K562 (cell line): Measurements from ENCODE around the gene CDS2. TPM values are rescaled to one million over a fixed set of nuclear protein-coding genes. Genes with fewer than 3 reads are reported as not detected.
A peak's percentile ranks its signal among the peaks of the same experiment; 100 is the strongest.

Experiments used
- ATAC-seq: fragments of 200-7000 bp; cut with Tn5 transposase; 3 replicates; pipeline ENCODE4 v1.9.1; 2020; ENCODE audit warnings: moderate library complexity
- BruUV-seq: library from RNA; stranded (reverse); fragments of 400-500 nt; replicated peaks from 2 replicates; lab custom pipeline; 2021; lab: Mats Ljungman, UMichigan
- CTCF ChIA-PET: fragments of 300-600 bp; formaldehyde crosslinking; extraction: SDS; loops from one replicate; lab custom pipeline; 2021; ENCODE audit warnings: low intra/inter-chr PET ratio; lab: Yijun Ruan, JAX
- POLR2A ChIA-PET: fragments of 300-600, 350-650 bp; sonication (Branson Sonifier 250); formaldehyde crosslinking; extraction: SDS; loops from one replicate; lab custom pipeline; 2021; ENCODE audit warnings: antibody characterized with exemption, inconsistent platforms; lab: Yijun Ruan, JAX
- DNase-seq, 4 experiments: peaks; one replicate each; pipeline versions ENCODE4 v3.0.0 to v3.0.0-alpha.2; 2011 to 2018; ENCODE audit warnings: low spot score in 3 of 4, mixed read lengths in 3 of 4; ENCODE audit errors: extremely low read depth in 1 of 4
- FAIRE-seq: peaks from 2 replicates; lab custom pipeline; 2011; peaks lifted over from hg19 to GRCh38; lab: Jason Lieb, UNC
- H2AFZ ChIP-seq: 2 replicates; pipeline ENCODE4 v1.6.0; 2011; ENCODE audit warnings: low read depth, low read length, control low read depth, inconsistent platforms
- H3K27ac ChIP-seq: fragments of 200-600 bp; 3 replicates; pipeline ENCODE4 v1.8.0; 2011; ENCODE audit warnings: low read depth, mild to moderate bottlenecking, control low read depth, inconsistent platforms, low read length, moderate library complexity, mixed read lengths; ENCODE audit errors: extremely low read depth
- H3K27me3 ChIP-seq, 2 experiments: fragments of 300-600 bp in 1 of 2; 2 replicates in 1 of 2; 3 replicates in 1 of 2; pipeline versions ENCODE4 v1.6.0 to v1.8.0; 2011; ENCODE audit warnings: inconsistent platforms in 2 of 2, low read length in 2 of 2, mild to moderate bottlenecking in 1 of 2, mixed read lengths in 1 of 2, moderate library complexity in 1 of 2; ENCODE audit not compliant: control insufficient read depth in 2 of 2, insufficient read depth in 2 of 2
- H3K36me3 ChIP-seq: fragments of 300-600 bp; 3 replicates; pipeline ENCODE4 v1.8.0; 2011; ENCODE audit warnings: mild to moderate bottlenecking, low read length, inconsistent platforms; ENCODE audit not compliant: control insufficient read depth, insufficient read depth
- H3K4me1 ChIP-seq, 2 experiments: fragments of 200-600 bp in 1 of 2; replicated peaks in 1 of 2; 2 replicates in 1 of 2; 3 replicates in 1 of 2; pipeline versions ENCODE4 v1.5.1 to v1.8.0; 2011; ENCODE audit warnings: inconsistent platforms in 2 of 2, low read length in 2 of 2, mild to moderate bottlenecking in 1 of 2, mixed read lengths in 1 of 2, moderate library complexity in 1 of 2; ENCODE audit not compliant: control insufficient read depth in 2 of 2, insufficient read depth in 2 of 2
- H3K4me2 ChIP-seq: 2 replicates; pipeline ENCODE4 v1.6.1; 2011; ENCODE audit warnings: low read length, control low read depth, inconsistent platforms, mixed read lengths; ENCODE audit not compliant: insufficient read depth
- H3K4me3 ChIP-seq: fragments of 200-600 bp; sonication (generic), shearing (Covaris generic); 2 replicates; pipeline ENCODE4 v1.5.1; 2016; ENCODE audit warnings: control low read depth, inconsistent platforms
- H3K79me2 ChIP-seq: fragments of 200-600 bp; 3 replicates; pipeline ENCODE4 v1.8.0; 2011; ENCODE audit warnings: low read length, inconsistent platforms; ENCODE audit not compliant: control insufficient read depth, insufficient read depth
- H3K9ac ChIP-seq, 2 experiments: 2 replicates each; pipeline versions ENCODE4 v1.6.0 to v1.6.1; 2011; ENCODE audit warnings: low read depth in 2 of 2, low read length in 2 of 2, control low read depth in 1 of 2, inconsistent platforms in 1 of 2, mild to moderate bottlenecking in 1 of 2, mixed read lengths in 1 of 2; ENCODE audit not compliant: insufficient read depth in 1 of 2
- H3K9me1 ChIP-seq: one replicate; pipeline ENCODE4 v1.6.0; 2011; ENCODE audit warnings: inconsistent platforms, mild to moderate bottlenecking, low read length, moderate library complexity; ENCODE audit not compliant: control insufficient read depth, insufficient read depth
- H3K9me3 ChIP-seq: replicated peaks from 2 replicates; pipeline ENCODE4 v1.5.1; 2011; ENCODE audit warnings: low read depth, low read length, inconsistent platforms; ENCODE audit not compliant: control insufficient read depth, insufficient read depth
- H4K20me1 ChIP-seq: replicated peaks from 2 replicates; pipeline ENCODE4 v1.6.1; 2011; ENCODE audit warnings: low read length, inconsistent platforms, mixed read lengths; ENCODE audit not compliant: control insufficient read depth, insufficient read depth
- BACH1 ChIP-seq: fragments of 200-800 bp; sonication (Bioruptor generic); IDR thresholded peaks from 2 replicates; pipeline ENCODE4 v1.6.1; 2016; ENCODE audit warnings: missing genetic modification characterization, missing compliant biosample characterization
- CEBPG ChIP-seq, 3 experiments: fragments of 200-800 bp in 1 of 3; sonication (Bioruptor generic) in 1 of 3; sonication (generic) in 1 of 3; formaldehyde crosslinking in 1 of 3; IDR thresholded peaks in 2 of 3; conservative IDR thresholded peaks in 1 of 3; 2 replicates each; pipeline versions ENCODE4 v1.6.1 to v1.8.0; 2016 to 2022; ENCODE audit warnings: missing compliant biosample characterization in 2 of 3, missing genetic modification characterization in 2 of 3, mild to moderate bottlenecking in 1 of 3, missing genetic modification reagents in 1 of 3
- CSDE1 ChIP-seq, 2 experiments: fragments of 450-650 bp; IDR thresholded peaks; 2 replicates each; pipeline ENCODE4 v1.6.1; 2016; ENCODE audit warnings: mild to moderate bottlenecking in 1 of 2
- GABPA ChIP-seq: fragments of 200-800 bp; sonication (Bioruptor generic); conservative IDR thresholded peaks from 2 replicates; pipeline ENCODE4 v1.6.1; 2016; ENCODE audit warnings: low read depth, missing genetic modification characterization, missing compliant biosample characterization
- HMGXB4 ChIP-seq: sonication (generic); formaldehyde crosslinking; IDR thresholded peaks from 2 replicates; pipeline ENCODE4 v1.8.1; 2023; ENCODE audit warnings: mild to moderate bottlenecking, missing genetic modification reagents
- MAFF ChIP-seq: IDR thresholded peaks from 2 replicates; pipeline ENCODE4 v1.6.1; 2012; ENCODE audit warnings: low read length, improper control_type of control experiment
- MAFG ChIP-seq: fragments of 450-650 bp; conservative IDR thresholded peaks from 2 replicates; pipeline ENCODE4 v1.6.1; 2016; ENCODE audit warnings: missing genetic modification characterization, missing compliant biosample characterization
- MAFK ChIP-seq: IDR thresholded peaks from 2 replicates; pipeline ENCODE4 v1.6.1; 2011; ENCODE audit warnings: low read length, improper control_type of control experiment
- NFE2 ChIP-seq: IDR thresholded peaks from 2 replicates; pipeline ENCODE4 v1.6.1; 2014; ENCODE audit warnings: antibody characterized with exemption, low read depth
- PHB ChIP-seq: fragments of 250-450 bp; sonication (Bioruptor Pico); IDR thresholded peaks from 2 replicates; pipeline ENCODE4 v1.5.0; 2021
- PYGO2 ChIP-seq: fragments of 450-650 bp; IDR thresholded peaks from 2 replicates; pipeline ENCODE4 v1.6.1; 2016; ENCODE audit warnings: mild to moderate bottlenecking, missing genetic modification characterization, moderate library complexity, missing compliant biosample characterization
- SMAD1 ChIP-seq: fragments of 150-350 bp; IDR thresholded peaks from 2 replicates; pipeline ENCODE4 v1.6.1; 2014; ENCODE audit warnings: low read length, low read depth; ENCODE audit not compliant: partially characterized antibody
- SNIP1 ChIP-seq: fragments of 450-650 bp; IDR thresholded peaks from 2 replicates; pipeline ENCODE4 v1.7.1; 2017; ENCODE audit warnings: low read depth, mild to moderate bottlenecking
- SRSF9 ChIP-seq: fragments of 200-400 bp; formaldehyde crosslinking; IDR thresholded peaks from 2 replicates; pipeline ENCODE4 v1.6.1; 2017; ENCODE audit warnings: low read depth, low read length, borderline replicate concordance
- TOE1 ChIP-seq, 2 experiments: fragments of 450-650 bp in 1 of 2; sonication (generic) in 1 of 2; formaldehyde crosslinking in 1 of 2; IDR thresholded peaks; 2 replicates each; pipeline versions ENCODE4 v1.7.1 to v1.8.0; 2016 to 2022; ENCODE audit warnings: borderline replicate concordance in 2 of 2, mild to moderate bottlenecking in 2 of 2, antibody characterized with exemption in 1 of 2, inconsistent platforms in 1 of 2, low read depth in 1 of 2, missing genetic modification reagents in 1 of 2, moderate library complexity in 1 of 2
- TRIM28 ChIP-seq: fragments of 450-650 bp; IDR thresholded peaks from 2 replicates; pipeline ENCODE4 v1.6.1; 2017
- ZNF316 ChIP-seq: fragments of 450-650 bp; IDR thresholded peaks from 2 replicates; pipeline ENCODE4 v1.6.1; 2016
- ZNF384 ChIP-seq: IDR thresholded peaks from 2 replicates; pipeline ENCODE4 v1.6.1; 2012; ENCODE audit warnings: low read depth, low read length, improper control_type of control experiment
- ZNF764 ChIP-seq: fragments of 250-450 bp; sonication (Bioruptor Pico); IDR thresholded peaks from 2 replicates; pipeline ENCODE4 v1.4.0; 2020; ENCODE audit warnings: low read depth, mild to moderate bottlenecking, moderate library complexity
- WGBS: fragments of 100-300 bp; shearing (Covaris generic); methylation state at CpG from one replicate; pipeline ENCODE4 v1.1.6; 2016; ENCODE audit warnings: low coverage, mixed read lengths; ENCODE audit not compliant: insufficient coverage; ENCODE audit errors: missing lambda C conversion rate; 5-methylcytosine and 5-hydroxymethylcytosine counted together
- in situ Hi-C: fragments of 300-500 bp; cut with MboI; formaldehyde crosslinking; loops from 4 replicates; pipeline ENCODE4 v1.15.0; 2018; ENCODE audit warnings: inconsistent platforms, mixed read lengths
- intact Hi-C: fragments of 100-400 bp; cut with micrococcal nuclease; formaldehyde crosslinking; loops from 2 replicates; pipeline ENCODE4 v1.14.2; 2022
- polyA plus RNA-seq, 8 experiments: library from polyadenylated mRNA; depleted of rRNA in 4 of 8; stranded (reverse) in 5 of 8; unstranded in 3 of 8; fragments of >200 nt; fragmentation: Nextera tagmentation in 2 of 8; fragmentation: Illumina TruSeq in 1 of 8; extraction: Ambion mirVana in 2 of 8; extraction: Trizol in 1 of 8; gene quantifications; 2 replicates each; pipeline versions ENCODE4 v1.2.1 to v1.2.3, GENCODE V29; 2011 to 2014; ENCODE audit warnings: inconsistent platforms in 1 of 8, missing spikeins in 1 of 8
- total RNA-seq, 7 experiments: library from RNA; depleted of rRNA in 6 of 7; stranded (reverse); fragments of >200 nt in 6 of 7; fragmentation: Illumina TruSeq in 2 of 7; extraction: Trizol in 2 of 7; gene quantifications; 2 replicates each; pipeline versions ENCODE4 v1.2.1 to v1.2.3, GENCODE V29; 2011 to 2021; ENCODE audit warnings: low replicate concordance in 1 of 7
- TF ChIP-seq, protein P1 (sequence below), 2 experiments: fragments of 200-800 bp in 1 of 2; sonication (Bioruptor generic) in 1 of 2; sonication (generic) in 1 of 2; formaldehyde crosslinking in 1 of 2; IDR thresholded peaks in 1 of 2; conservative IDR thresholded peaks in 1 of 2; 2 replicates each; pipeline versions ENCODE4 v1.5.0 to v1.6.1; 2016 to 2020; ENCODE audit warnings: missing compliant biosample characterization in 1 of 2, missing genetic modification characterization in 1 of 2, missing genetic modification reagents in 1 of 2

CDS2 gene
- total and polyA plus RNA-seq, 9 of the 15 experiments (the other 6 are each of a cell fraction or from before 2014, with no cell fraction given), result 6.4 to 46.4 (median 12.2) TPM

- intact Hi-C loops (no loop called here), in situ Hi-C loops (no loop called here)
- ChIA-PET CTCF (no interaction called here), POLR2A (interaction anchor here (0.9 to 1.7 kb wide), 3 partner anchors 8 to 23 kb away, joined by 4 to 5 read pairs (median 4); no protein-coding TSS in a partner anchor)
- ATAC-seq (no peak; the same call in 2 of the 3 replicates), DNase-seq (peak in 1 of 4 experiments; percentile 12), FAIRE-seq (peak; percentile 15)
- H3K9me1 ChIP-seq, result no peaks in the 10 kb centered on the region
- H3K9ac ChIP-seq, result no peak overlapping the region
- H3K79me2 ChIP-seq, result no peaks in the 10 kb centered on the region
- no peak overlapping the region for H3K4me2 ChIP-seq
- H3K36me3 ChIP-seq, result no peaks in the 10 kb centered on the region
- H2AFZ ChIP-seq, result peak overlapping the region; percentile 17; the same call in 1 of the 2 replicates
- BruUV-seq, result no TSS peak
- no peaks in the 10 kb centered on the region for H3K9me3 ChIP-seq
- 52% methylated on average over 8 of the region's 10 CpGs for WGBS
- H3K27me3 ChIP-seq, result no peaks in the 10 kb centered on the region
- peak overlapping the region; percentile 20; the same call in 1 of the 3 replicates for H3K27ac ChIP-seq
- H3K4me1 ChIP-seq, result peaks cover 4 to 20% of the 10 kb centered on the region in 2 experiments; a peak in 4 of 5 replicates
- H3K4me3 ChIP-seq, result no peak overlapping the region
- no peaks in the 10 kb centered on the region for H4K20me1 ChIP-seq
- TF ChIP-seq PHB (CRISPR knock-in tag) (no peak), ZNF764 (CRISPR knock-in tag) (no peak), MAFK (peak; percentile 65; the same call in 1 of the 2 replicates), PYGO2 (tag) (no peak), SRSF9 (no peak), CSDE1 (IDR thresholded peaks at IDR 0.05) (no peak), TOE1 (IDR thresholded peaks at IDR 0.05; ENCODE audit: borderline replicate concordance) (no peak), TOE1 (CRISPR knock-in tag; IDR thresholded peaks at IDR 0.05; ENCODE audit: borderline replicate concordance, low read depth) (no peak), GABPA (peak; percentile 35; the same call in 1 of the 2 replicates), NFE2 (peak; percentile 89), ZNF384 (peak; percentile 57), MAFG (tag) (peak; percentile 88), SNIP1 (no peak), SMAD1 (no peak), ZNF316 (peak; percentile 48; the same call in 1 of the 2 replicates), TRIM28 (no peak), HMGXB4 (CRISPR knock-in tag) (no peak), MAFF (peak; percentile 74), CEBPG (CRISPR knock-in tag; IDR thresholded peaks at IDR 0.05) (peak; percentile 76), CEBPG (tag; conservative IDR thresholded peaks at IDR 0.05 in 1 of 2, IDR thresholded peaks at IDR 0.05 in 1 of 2) (peak; percentile 86 to 98), BACH1 (peak; percentile 75; the same call in 1 of the 2 replicates)
- TF ChIP-seq, protein P1, sequence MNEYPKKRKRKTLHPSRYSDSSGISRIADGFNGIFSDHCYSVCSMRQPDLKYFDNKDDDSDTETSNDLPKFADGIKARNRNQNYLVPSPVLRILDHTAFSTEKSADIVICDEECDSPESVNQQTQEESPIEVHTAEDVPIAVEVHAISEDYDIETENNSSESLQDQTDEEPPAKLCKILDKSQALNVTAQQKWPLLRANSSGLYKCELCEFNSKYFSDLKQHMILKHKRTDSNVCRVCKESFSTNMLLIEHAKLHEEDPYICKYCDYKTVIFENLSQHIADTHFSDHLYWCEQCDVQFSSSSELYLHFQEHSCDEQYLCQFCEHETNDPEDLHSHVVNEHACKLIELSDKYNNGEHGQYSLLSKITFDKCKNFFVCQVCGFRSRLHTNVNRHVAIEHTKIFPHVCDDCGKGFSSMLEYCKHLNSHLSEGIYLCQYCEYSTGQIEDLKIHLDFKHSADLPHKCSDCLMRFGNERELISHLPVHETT (CRISPR knock-in tag; conservative IDR thresholded peaks at IDR 0.05 in 1 of 2, IDR thresholded peaks at IDR 0.05 in 1 of 2), result peak in 1 of 2 experiments; percentile 44; a peak in 1 of 4 replicates
These were observed 46.4 kb upstream of the CDS2 start for GRCh38 chr20:5080384-5080877.
